HCT116 (cell line): ENCODE measurements around the gene CREG2. TPM values are rescaled to one million over a fixed set of nuclear protein-coding genes. Genes with fewer than 3 reads are reported as not detected.
A peak's percentile ranks its signal among the peaks of the same experiment; 100 is the strongest.

ENCODE experiments used
- ATAC-seq: fragments of 200-7000 bp; cut with Tn5 transposase; 2 replicates; pipeline ENCODE4 v1.9.1; 2020; ENCODE audit warnings: mild to moderate bottlenecking, moderate library complexity
- BruUV-seq: library from RNA; stranded (reverse); fragments of 400-500 nt; replicated peaks from 2 replicates; lab custom pipeline; 2021; lab: Mats Ljungman, UMichigan
- CTCF ChIA-PET: fragments of 300-600 bp; sonication (Branson Sonifier 250); formaldehyde crosslinking; loops from one replicate; lab custom pipeline; 2021; ENCODE audit warnings: antibody characterized with exemption; lab: Charles Lee
- POLR2A ChIA-PET: fragments of 300-600, 350-600 bp; sonication (Branson Sonifier 250); formaldehyde crosslinking; loops from one replicate; lab custom pipeline; 2021; ENCODE audit warnings: antibody characterized with exemption; lab: Charles Lee
- RAD21 ChIA-PET, 2 experiments: fragments of 300-600 bp; sonication (Branson Sonifier 250); formaldehyde crosslinking; loops; one replicate each; lab custom pipeline; 2023; ENCODE audit warnings: low total read pairs in 2 of 2; ENCODE audit not compliant: uncharacterized antibody in 2 of 2, unreplicated experiment in 2 of 2, low non-redundant PET in 1 of 2; lab: Charles Lee
- DNase-seq: peaks from one replicate; pipeline ENCODE4 v3.0.0-alpha.2; 2010; ENCODE audit warnings: low read depth, low spot score
- H2AFZ ChIP-seq: fragments of 200-600 bp; shearing (Covaris generic), sonication (generic); 2 replicates; pipeline ENCODE4 v1.6.1; 2017; ENCODE audit warnings: low read depth, mixed run types, mixed read lengths, antibody characterized with exemption, low read length; ENCODE audit not compliant: poor library complexity, severe bottlenecking
- H3K27ac ChIP-seq: 2 replicates; pipeline ENCODE4 v1.5.1; 2012; ENCODE audit warnings: low read depth, low read length
- H3K27me3 ChIP-seq: fragments of 200-600 bp; sonication (generic); 2 replicates; pipeline ENCODE4 v1.6.1; 2016; ENCODE audit warnings: mixed run types, low read length, mixed read lengths; ENCODE audit not compliant: insufficient read depth
- H3K36me3 ChIP-seq, 2 experiments: fragments of 200-500 bp in 1 of 2; fragments of 200-600 bp in 1 of 2; sonication (Bioruptor generic) in 1 of 2; sonication (generic) in 1 of 2; 2 replicates each; pipeline versions ENCODE4 v1.5.1 to v1.6.1; 2014 to 2016; ENCODE audit warnings: low read length in 2 of 2, inconsistent platforms in 1 of 2, mixed read lengths in 1 of 2, mixed run types in 1 of 2; ENCODE audit not compliant: insufficient read depth in 2 of 2, control insufficient read depth in 1 of 2
- H3K4me1 ChIP-seq, 2 experiments: fragments of 200-600 bp in 1 of 2; sonication (generic) in 1 of 2; 2 replicates each; pipeline versions ENCODE4 v1.5.1 to v1.6.1; 2012 to 2017; ENCODE audit warnings: low read length in 2 of 2, inconsistent platforms in 1 of 2, mild to moderate bottlenecking in 1 of 2, mixed read lengths in 1 of 2, mixed run types in 1 of 2, moderate library complexity in 1 of 2; ENCODE audit not compliant: insufficient read depth in 2 of 2, control insufficient read depth in 1 of 2
- H3K4me2 ChIP-seq: fragments of 200-600 bp; sonication (generic); 2 replicates; pipeline ENCODE4 v1.6.1; 2017; ENCODE audit warnings: mixed run types, low read length, mixed read lengths
- H3K4me3 ChIP-seq, 2 experiments: fragments of 200-600 bp in 1 of 2; sonication (generic) in 1 of 2; replicated peaks in 1 of 2; 2 replicates each; pipeline ENCODE4 v1.5.1; 2011 to 2016; ENCODE audit warnings: low read length in 2 of 2, control low read depth in 1 of 2, low read depth in 1 of 2, mild to moderate bottlenecking in 1 of 2, mixed read lengths in 1 of 2, mixed run types in 1 of 2
- H3K79me2 ChIP-seq: fragments of 200-600 bp; sonication (generic); 2 replicates; pipeline ENCODE4 v1.6.1; 2017; ENCODE audit warnings: mild to moderate bottlenecking, mixed run types, low read length, moderate library complexity, mixed read lengths; ENCODE audit not compliant: insufficient read depth
- H3K9ac ChIP-seq: fragments of 200-600 bp; sonication (generic); 2 replicates; pipeline ENCODE4 v1.6.1; 2016; ENCODE audit warnings: low read length, mixed read lengths
- H3K9me2 ChIP-seq: fragments of 200-600 bp; sonication (generic), shearing (Covaris generic); 2 replicates; pipeline ENCODE4 v1.6.1; 2017; ENCODE audit warnings: mixed run types, mild to moderate bottlenecking, moderate library complexity; ENCODE audit not compliant: insufficient read depth
- H3K9me3 ChIP-seq, 2 experiments: fragments of 200-500 bp in 1 of 2; fragments of 200-600 bp in 1 of 2; sonication (Bioruptor generic) in 1 of 2; sonication (generic) in 1 of 2; 2 replicates each; pipeline ENCODE4 v1.6.1; 2014 to 2017; ENCODE audit warnings: low read length in 2 of 2, mixed read lengths in 2 of 2, inconsistent platforms in 1 of 2, low read depth in 1 of 2, mild to moderate bottlenecking in 1 of 2, mixed run types in 1 of 2, moderate library complexity in 1 of 2; ENCODE audit not compliant: control insufficient read depth in 1 of 2, insufficient read depth in 1 of 2
- H4K20me1 ChIP-seq: fragments of 200-600 bp; sonication (generic), shearing (Covaris generic); 2 replicates; pipeline ENCODE4 v1.6.1; 2017; ENCODE audit warnings: mixed run types, mild to moderate bottlenecking, moderate library complexity; ENCODE audit not compliant: insufficient read depth
- CBX3 ChIP-seq: IDR thresholded peaks from 2 replicates; pipeline ENCODE4 v1.6.1; 2012; ENCODE audit warnings: low read depth
- CEBPB ChIP-seq: IDR thresholded peaks from 2 replicates; pipeline ENCODE4 v1.6.1; 2012; ENCODE audit warnings: low read depth
- EGR1 ChIP-seq: IDR thresholded peaks from 2 replicates; pipeline ENCODE4 v1.6.1; 2012; ENCODE audit warnings: low read depth
- ELF1 ChIP-seq: IDR thresholded peaks from 2 replicates; pipeline ENCODE4 v1.6.1; 2012; ENCODE audit warnings: low read depth, borderline replicate concordance
- EZH2 ChIP-seq: fragments of 200-600 bp; sonication (generic); IDR thresholded peaks from 2 replicates; pipeline ENCODE4 v1.6.1; 2017; ENCODE audit warnings: antibody characterized with exemption, mixed run types
- EZH2phosphoT487 ChIP-seq: fragments of 200-600 bp; IDR thresholded peaks from 2 replicates; pipeline ENCODE4 v1.6.1; 2018; ENCODE audit warnings: antibody characterized with exemption, borderline replicate concordance
- FOSL1 ChIP-seq: IDR thresholded peaks from 2 replicates; pipeline ENCODE4 v1.6.1; 2012; ENCODE audit warnings: low read depth
- JUND ChIP-seq: IDR thresholded peaks from 2 replicates; pipeline ENCODE4 v1.6.1; 2012
- POLR2A ChIP-seq: IDR thresholded peaks from 2 replicates; pipeline ENCODE4 v1.7.0; 2011; ENCODE audit warnings: borderline replicate concordance; ENCODE audit not compliant: insufficient read depth, insufficient read length; ENCODE audit errors: extremely low read depth
- POLR2AphosphoS5 ChIP-seq: IDR thresholded peaks from 2 replicates; pipeline ENCODE4 v1.6.1; 2011; ENCODE audit warnings: mild to moderate bottlenecking, low read depth, low read length, moderate library complexity
- RAD21 ChIP-seq: IDR thresholded peaks from 2 replicates; pipeline ENCODE4 v1.6.1; 2012; ENCODE audit warnings: low read depth, mild to moderate bottlenecking
- SIN3A ChIP-seq: IDR thresholded peaks from 2 replicates; pipeline ENCODE4 v1.6.1; 2012; ENCODE audit warnings: low read depth
- SP1 ChIP-seq: IDR thresholded peaks from 2 replicates; pipeline ENCODE4 v1.6.1; 2012; ENCODE audit warnings: low read depth
- SRF ChIP-seq: IDR thresholded peaks from 2 replicates; pipeline ENCODE4 v1.6.1; 2012; ENCODE audit warnings: low read depth
- TCF7L2 ChIP-seq: IDR thresholded peaks from 2 replicates; pipeline ENCODE4 v1.7.0; 2011; ENCODE audit warnings: borderline replicate concordance, inconsistent platforms; ENCODE audit not compliant: insufficient read depth, insufficient read length; ENCODE audit errors: extremely low read depth
- YY1 ChIP-seq: IDR thresholded peaks from 2 replicates; pipeline ENCODE4 v1.6.1; 2011; ENCODE audit warnings: low read length, low read depth, moderate library complexity, mild to moderate bottlenecking; ENCODE audit not compliant: insufficient replicate concordance; ENCODE audit errors: extremely low read depth
- ZFX ChIP-seq: fragments of 450-650 bp; IDR thresholded peaks from 2 replicates; pipeline ENCODE4 v1.6.1; 2017
- ZNF274 ChIP-seq: fragments of 200-500 bp; sonication (Bioruptor generic); IDR thresholded peaks from 2 replicates; pipeline ENCODE4 v1.6.1; 2014; ENCODE audit warnings: mild to moderate bottlenecking, low read depth, low read length, inconsistent platforms
- intact Hi-C: fragments of 100-400 bp; cut with micrococcal nuclease; formaldehyde crosslinking; loops from 2 replicates; pipeline ENCODE4 v1.10.0; 2022
- total RNA-seq: library from RNA; stranded (reverse); gene quantifications from one replicate; pipeline ENCODE4 v1.2.1, GENCODE V29; 2021; ENCODE audit not compliant: unreplicated experiment
- TF ChIP-seq, protein P1 (sequence below): IDR thresholded peaks from 2 replicates; pipeline ENCODE4 v1.6.1; 2011; ENCODE audit warnings: mild to moderate bottlenecking, low read length, moderate library complexity; ENCODE audit not compliant: insufficient replicate concordance; ENCODE audit errors: extremely low read depth
- TF ChIP-seq, protein P2 (sequence below): IDR thresholded peaks from 2 replicates; pipeline ENCODE4 v1.6.1; 2012
- TF ChIP-seq, protein P3 (sequence below): IDR thresholded peaks from 2 replicates; pipeline ENCODE4 v1.6.1; 2012
- TF ChIP-seq, protein P4 (sequence below), 3 experiments: fragments of 200-600 bp in 1 of 3; sonication (generic) in 1 of 3; IDR thresholded peaks in 2 of 3; conservative IDR thresholded peaks in 1 of 3; 2 replicates each; pipeline ENCODE4 v1.5.1; 2012 to 2017; ENCODE audit warnings: low read depth in 2 of 3, low read length in 2 of 3, antibody characterized with exemption in 1 of 3, borderline replicate concordance in 1 of 3, control low read depth in 1 of 3, mild to moderate bottlenecking in 1 of 3, mixed read lengths in 1 of 3, mixed run types in 1 of 3, moderate library complexity in 1 of 3; ENCODE audit not compliant: insufficient read depth in 1 of 3

Gene CREG2
- total RNA-seq, 1 experiment from 2014 or later: 0.12 TPM

DNA sequence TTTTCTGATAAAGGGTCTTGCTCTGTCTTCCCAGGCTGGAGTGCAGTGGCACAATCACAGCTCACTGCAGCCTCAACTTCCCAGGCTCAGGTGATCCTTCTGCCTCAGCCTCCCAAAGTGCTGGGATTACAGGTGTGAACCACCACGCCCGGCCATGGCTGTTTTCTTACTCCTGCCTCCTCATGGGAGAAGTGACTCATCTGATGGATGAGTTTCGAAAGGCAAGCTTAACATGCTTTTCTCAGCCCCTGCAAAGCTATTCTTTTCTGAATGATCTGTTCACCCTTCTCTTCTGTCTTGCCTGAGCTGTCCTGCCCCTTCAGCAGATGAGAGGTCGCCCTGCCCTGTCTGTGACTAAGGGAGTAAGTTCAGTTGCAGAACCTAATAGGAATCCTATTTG, 929 bp upstream of the CREG2 start:
- intact Hi-C loops: loop anchor here (5.0 kb wide), 1 partner anchor 136 kb away; the partner anchor contains the start of gene CNOT11
- no peak for ATAC-seq
- TF ChIP-seq EZH2: no peak
- no peak for TF ChIP-seq SIN3A
- TF ChIP-seq, protein P1, sequence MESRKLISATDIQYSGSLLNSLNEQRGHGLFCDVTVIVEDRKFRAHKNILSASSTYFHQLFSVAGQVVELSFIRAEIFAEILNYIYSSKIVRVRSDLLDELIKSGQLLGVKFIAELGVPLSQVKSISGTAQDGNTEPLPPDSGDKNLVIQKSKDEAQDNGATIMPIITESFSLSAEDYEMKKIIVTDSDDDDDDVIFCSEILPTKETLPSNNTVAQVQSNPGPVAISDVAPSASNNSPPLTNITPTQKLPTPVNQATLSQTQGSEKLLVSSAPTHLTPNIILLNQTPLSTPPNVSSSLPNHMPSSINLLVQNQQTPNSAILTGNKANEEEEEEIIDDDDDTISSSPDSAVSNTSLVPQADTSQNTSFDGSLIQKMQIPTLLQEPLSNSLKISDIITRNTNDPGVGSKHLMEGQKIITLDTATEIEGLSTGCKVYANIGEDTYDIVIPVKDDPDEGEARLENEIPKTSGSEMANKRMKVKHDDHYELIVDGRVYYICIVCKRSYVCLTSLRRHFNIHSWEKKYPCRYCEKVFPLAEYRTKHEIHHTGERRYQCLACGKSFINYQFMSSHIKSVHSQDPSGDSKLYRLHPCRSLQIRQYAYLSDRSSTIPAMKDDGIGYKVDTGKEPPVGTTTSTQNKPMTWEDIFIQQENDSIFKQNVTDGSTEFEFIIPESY: no peak
- TF ChIP-seq SRF: no peak
- no peak for TF ChIP-seq ZNF274
- TF ChIP-seq, protein P2, sequence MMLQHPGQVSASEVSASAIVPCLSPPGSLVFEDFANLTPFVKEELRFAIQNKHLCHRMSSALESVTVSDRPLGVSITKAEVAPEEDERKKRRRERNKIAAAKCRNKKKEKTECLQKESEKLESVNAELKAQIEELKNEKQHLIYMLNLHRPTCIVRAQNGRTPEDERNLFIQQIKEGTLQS: no peak
- TF ChIP-seq CEBPB: 0 out of 2 replicates have a peak, but pooled peaks have one; percentile 40
- 0 out of 2 replicates have a peak, but pooled peaks have one; percentile 46 for TF ChIP-seq JUND
- TF ChIP-seq, protein P3, sequence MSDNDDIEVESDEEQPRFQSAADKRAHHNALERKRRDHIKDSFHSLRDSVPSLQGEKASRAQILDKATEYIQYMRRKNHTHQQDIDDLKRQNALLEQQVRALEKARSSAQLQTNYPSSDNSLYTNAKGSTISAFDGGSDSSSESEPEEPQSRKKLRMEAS: peak; percentile 53; the same call in 1 of the 2 replicates
- TF ChIP-seq CBX3: peak; percentile 44; the same call in 1 of the 2 replicates
- TF ChIP-seq POLR2AphosphoS5: no peak
- TF ChIP-seq FOSL1: peak; percentile 65
- no peak for TF ChIP-seq TCF7L2
- TF ChIP-seq YY1: no peak
- no peak for TF ChIP-seq EGR1
- no peak for TF ChIP-seq EZH2phosphoT487
- TF ChIP-seq SP1: no peak
- TF ChIP-seq, protein P4, sequence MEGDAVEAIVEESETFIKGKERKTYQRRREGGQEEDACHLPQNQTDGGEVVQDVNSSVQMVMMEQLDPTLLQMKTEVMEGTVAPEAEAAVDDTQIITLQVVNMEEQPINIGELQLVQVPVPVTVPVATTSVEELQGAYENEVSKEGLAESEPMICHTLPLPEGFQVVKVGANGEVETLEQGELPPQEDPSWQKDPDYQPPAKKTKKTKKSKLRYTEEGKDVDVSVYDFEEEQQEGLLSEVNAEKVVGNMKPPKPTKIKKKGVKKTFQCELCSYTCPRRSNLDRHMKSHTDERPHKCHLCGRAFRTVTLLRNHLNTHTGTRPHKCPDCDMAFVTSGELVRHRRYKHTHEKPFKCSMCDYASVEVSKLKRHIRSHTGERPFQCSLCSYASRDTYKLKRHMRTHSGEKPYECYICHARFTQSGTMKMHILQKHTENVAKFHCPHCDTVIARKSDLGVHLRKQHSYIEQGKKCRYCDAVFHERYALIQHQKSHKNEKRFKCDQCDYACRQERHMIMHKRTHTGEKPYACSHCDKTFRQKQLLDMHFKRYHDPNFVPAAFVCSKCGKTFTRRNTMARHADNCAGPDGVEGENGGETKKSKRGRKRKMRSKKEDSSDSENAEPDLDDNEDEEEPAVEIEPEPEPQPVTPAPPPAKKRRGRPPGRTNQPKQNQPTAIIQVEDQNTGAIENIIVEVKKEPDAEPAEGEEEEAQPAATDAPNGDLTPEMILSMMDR (IDR thresholded peaks at IDR 0.05 in 2 of 3, conservative IDR thresholded peaks at IDR 0.05 in 1 of 3; ENCODE audit: borderline replicate concordance in 1 of 3, insufficient read depth in 1 of 3, low read depth in 2 of 3, low read length in 2 of 3): no peak
- TF ChIP-seq RAD21: no peak
- TF ChIP-seq ELF1: no peak
- no peak for TF ChIP-seq POLR2A
- no peak for TF ChIP-seq ZFX

More for the DNA sequence above, 929 bp upstream of the CREG2 start:
- H3K4me3 ChIP-seq: no peak overlapping the region
- H3K27ac ChIP-seq: no peak overlapping the region
- H4K20me1 ChIP-seq: no peaks in the 10 kb centered on the region
- H3K9ac ChIP-seq: no peak overlapping the region
- no peaks in the 10 kb centered on the region for H3K9me2 ChIP-seq
- H3K9me3 ChIP-seq: no peaks in the 10 kb centered on the region
- peaks cover 0 to 18% of the 10 kb centered on the region in 2 experiments; a peak in 2 of 4 replicates for H3K4me1 ChIP-seq
- ChIA-PET RAD21 (interaction anchor here in 1 of 2 experiments (1.7 kb wide), 1 partner anchor 46 kb away, joined by 5 read pairs; no protein-coding TSS in a partner anchor), POLR2A (no interaction called here), CTCF (interaction anchor here (2.1 to 3.5 kb wide), 2 partner anchors 11 to 46 kb away, joined by 7 to 29 read pairs; no protein-coding TSS in a partner anchor)
- H3K4me2 ChIP-seq: peak overlapping the region; percentile 88
- H3K27me3 ChIP-seq: 0 out of 2 replicates have a peak, but pooled peaks cover 5% of the 10 kb centered on the region
- no peaks in the 10 kb centered on the region for H3K79me2 ChIP-seq
- no peaks in the 10 kb centered on the region for H3K36me3 ChIP-seq
- BruUV-seq: no TSS peak
- DNase-seq: no peak
- peak overlapping the region; percentile 24 for H2AFZ ChIP-seq
